GM12878 (cell line): ENCODE measurements around the gene RHCE. TPM values are rescaled to one million over a fixed set of nuclear protein-coding genes. Genes with fewer than 3 reads are reported as not detected.
"Not testable (repeated sequence)": the region's sequence is repeated elsewhere in the genome, so short reads cannot be mapped to it uniquely, and the experiment has no call there.

Source experiments
- ATAC-seq: fragments of 200-7000 bp; cut with Tn5 transposase; 3 replicates; pipeline ENCODE4 v1.9.1; 2020; ENCODE audit warnings: mild to moderate bottlenecking, moderate library complexity
- BruUV-seq: library from RNA; stranded (reverse); fragments of 400-500 nt; replicated peaks from 2 replicates; lab custom pipeline; 2021; lab: Mats Ljungman, UMichigan
- CTCF ChIA-PET: fragments of 300-600 bp; sonication (Branson Sonifier 250); formaldehyde crosslinking; extraction: SDS; loops from one replicate; lab custom pipeline; 2021; ENCODE audit warnings: inconsistent platforms; lab: Yijun Ruan, JAX
- POLR2A ChIA-PET: fragments of 350-600 bp; formaldehyde crosslinking; extraction: SDS; loops from one replicate; lab custom pipeline; 2021; ENCODE audit warnings: inconsistent platforms; lab: Charles Lee
- RAD21 ChIA-PET: fragments of 300-600 bp; sonication (Branson Sonifier 250); formaldehyde crosslinking; loops from one replicate; lab custom pipeline; 2023; ENCODE audit warnings: antibody characterized with exemption; ENCODE audit not compliant: unreplicated experiment; lab: Charles Lee
- SMC1A ChIA-PET: fragments of 300-600 bp; sonication (Branson Sonifier 250); formaldehyde crosslinking; loops from one replicate; lab custom pipeline; 2023; ENCODE audit not compliant: unreplicated experiment, uncharacterized antibody; lab: Charles Lee
- DNase-seq: peaks from one replicate; pipeline ENCODE4 v3.0.0-alpha.2; 2011; ENCODE audit warnings: low read depth, low spot score
- FAIRE-seq: peaks from 3 replicates; lab custom pipeline; 2011; peaks lifted over from hg19 to GRCh38; lab: Jason Lieb, UNC
- H2AFZ ChIP-seq: 2 replicates; pipeline ENCODE4 v1.6.0; 2011; ENCODE audit warnings: low read depth, low read length, control low read depth; ENCODE audit not compliant: control insufficient read depth
- H3K27ac ChIP-seq: 2 replicates; pipeline ENCODE4 v1.5.1; 2011; ENCODE audit warnings: control low read depth; ENCODE audit not compliant: control insufficient read depth, insufficient read depth
- H3K27me3 ChIP-seq, 2 experiments: replicated peaks in 1 of 2; 2 replicates each; pipeline versions ENCODE4 v1.6.0 to v1.6.1; 2011; ENCODE audit warnings: low read length in 1 of 2; ENCODE audit not compliant: control insufficient read depth in 2 of 2, insufficient read depth in 2 of 2
- H3K36me3 ChIP-seq, 2 experiments: 2 replicates each; pipeline ENCODE4 v1.5.1; 2011; ENCODE audit warnings: low read length in 1 of 2; ENCODE audit not compliant: control insufficient read depth in 2 of 2, insufficient read depth in 2 of 2
- H3K4me1 ChIP-seq: 2 replicates; pipeline ENCODE4 v1.6.1; 2011; ENCODE audit warnings: mild to moderate bottlenecking, low read length, moderate library complexity, mixed read lengths; ENCODE audit not compliant: control insufficient read depth, insufficient read depth
- H3K4me2 ChIP-seq: 2 replicates; pipeline ENCODE4 v1.6.0; 2011; ENCODE audit warnings: control low read depth; ENCODE audit not compliant: control insufficient read depth, insufficient read depth
- H3K4me3 ChIP-seq: fragments of 200-600 bp; sonication (generic); 2 replicates; pipeline ENCODE4 v1.5.1; 2016
- H3K79me2 ChIP-seq: 2 replicates; pipeline ENCODE4 v1.6.0; 2011; ENCODE audit warnings: low read length; ENCODE audit not compliant: control insufficient read depth, insufficient read depth
- H3K9ac ChIP-seq: 2 replicates; pipeline ENCODE4 v1.8.0; 2011; ENCODE audit warnings: low read length, control low read depth, mixed read lengths; ENCODE audit not compliant: control insufficient read depth, insufficient read depth
- H3K9me3 ChIP-seq: replicated peaks from 3 replicates; pipeline ENCODE4 v1.5.1; 2011; ENCODE audit warnings: mild to moderate bottlenecking, low read length; ENCODE audit not compliant: control insufficient read depth, insufficient read depth
- H4K20me1 ChIP-seq: 2 replicates; pipeline ENCODE4 v1.6.0; 2011; ENCODE audit not compliant: control insufficient read depth, insufficient read depth
- WGBS: methylation state at CpG from one replicate; pipeline ENCODE4 v1.1.6; 2016; ENCODE audit warnings: low lambda C conversion rate; ENCODE audit not compliant: insufficient replicate concordance, insufficient coverage; ENCODE audit errors: missing lambda C conversion rate; 5-methylcytosine and 5-hydroxymethylcytosine counted together
- in situ Hi-C: fragments of 300-500 bp; cut with MboI; formaldehyde crosslinking; loops from 9 replicates; pipeline ENCODE4 v1.14.3; 2018; ENCODE audit warnings: mixed read lengths
- intact Hi-C: fragments of 100-400 bp; cut with micrococcal nuclease; formaldehyde crosslinking; loops from one replicate; pipeline ENCODE4 v1.14.2; 2022; ENCODE audit not compliant: unreplicated experiment
- polyA plus RNA-seq, 11 experiments: library from polyadenylated mRNA; depleted of rRNA in 4 of 11; unstranded in 6 of 11; stranded (reverse) in 5 of 11; fragments of >200 nt; fragmentation: Nextera tagmentation in 4 of 11; fragmentation: Illumina TruSeq in 1 of 11; extraction: Ambion mirVana in 4 of 11; extraction: Trizol in 1 of 11; gene quantifications; 1 replicate in 1 of 11; 2 replicates in 10 of 11; pipeline versions ENCODE4 v1.2.1 to v1.2.3, GENCODE V29; 2011 to 2016; ENCODE audit warnings: inconsistent platforms in 2 of 11, missing spikeins in 2 of 11, low read depth in 1 of 11
- total RNA-seq, 4 experiments: library from RNA; depleted of rRNA in 3 of 4; stranded (reverse); fragments of >200 nt in 3 of 4; fragmentation: Illumina TruSeq in 1 of 4; extraction: Trizol in 1 of 4; gene quantifications; 2 replicates each; pipeline versions ENCODE4 v1.2.1 to v1.2.3, GENCODE V29; 2013 to 2021

Gene RHCE
- total and polyA plus RNA-seq, 10 of the 15 experiments (the other 5 are each of a cell fraction or from before 2014, with no cell fraction given), result 0.06 to 0.41 (median 0.22) TPM; not detected in 2

DNA sequence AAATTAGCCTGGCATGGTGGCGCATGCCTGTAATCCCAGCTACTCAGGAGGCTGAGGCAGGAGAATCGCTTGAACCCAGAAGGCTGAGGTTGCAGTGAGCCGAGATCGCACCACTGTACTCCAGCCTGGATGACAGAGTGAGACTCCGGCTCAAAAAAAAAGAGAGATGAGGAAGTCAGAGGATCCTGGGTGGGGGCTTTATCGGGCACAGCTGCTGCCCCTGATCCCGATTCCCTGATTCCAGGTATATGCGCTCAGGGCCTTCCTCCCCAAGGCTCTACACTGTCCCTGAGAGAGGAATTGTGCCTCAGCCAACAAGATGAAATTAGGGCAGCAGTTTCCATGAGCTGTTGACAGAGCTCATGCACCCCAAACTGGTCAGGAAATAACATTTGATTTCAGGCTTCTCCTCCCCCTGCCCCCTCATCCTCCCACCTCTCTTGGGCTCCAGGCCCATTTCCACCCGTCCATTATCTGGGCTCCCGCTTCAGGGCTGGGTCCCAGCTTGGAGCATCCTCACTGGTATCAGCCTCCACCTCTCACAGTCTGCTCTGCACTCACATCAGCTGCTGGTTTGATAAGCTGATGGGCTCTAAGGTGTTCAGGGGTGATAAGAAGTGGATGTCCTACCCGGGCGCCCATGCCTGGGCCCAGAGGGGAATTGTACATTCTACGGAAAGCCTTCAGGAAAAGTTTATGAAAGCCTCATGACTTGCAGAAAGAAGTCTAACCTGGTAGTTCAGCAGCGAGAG is 7.6 kb downstream of the RHCE start:
- WGBS, result 61% methylated on average over 11 of the region's 14 CpGs

DNA sequence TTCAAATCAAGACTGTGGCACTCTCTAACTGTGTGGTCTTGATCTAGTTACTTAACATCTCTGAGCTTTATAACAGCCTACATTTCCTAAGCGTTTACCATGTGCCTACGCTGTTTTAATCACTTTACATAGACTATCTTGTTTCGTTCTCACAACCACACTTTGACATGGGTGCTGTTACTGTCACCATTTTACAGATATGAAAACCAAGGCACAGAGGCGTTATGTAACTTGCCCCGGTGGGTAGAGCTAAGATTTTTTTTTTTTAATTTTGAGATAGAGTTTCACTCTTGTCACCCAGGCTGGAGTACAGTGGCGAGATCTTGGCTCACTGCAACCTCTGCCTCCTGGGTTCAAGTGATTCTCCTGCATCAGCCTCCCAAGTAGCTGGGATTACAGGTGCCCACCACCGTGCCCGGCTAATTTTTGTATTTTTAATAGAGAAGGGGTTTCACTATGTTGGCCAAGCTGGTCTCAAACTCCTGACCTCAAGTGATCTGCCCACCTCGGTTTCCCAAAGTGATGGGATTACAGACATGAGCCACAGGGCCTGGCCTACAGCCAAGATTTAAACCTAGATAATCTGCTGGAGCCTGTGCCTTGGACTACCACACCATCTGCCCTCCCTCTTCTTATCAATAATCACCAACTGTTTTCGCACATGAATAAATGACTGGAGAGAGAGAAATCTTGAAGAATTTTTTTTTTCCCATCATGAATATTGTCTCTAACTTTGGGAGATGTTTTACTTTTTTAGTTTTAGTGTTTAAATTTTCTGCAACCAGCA is 10.8 kb downstream of the RHCE start:
- intact Hi-C loops, FAIRE-seq, H3K4me1 ChIP-seq: not testable (repeated sequence)

More for the DNA sequence above, 7.6 kb downstream of the RHCE start:
- H3K9me3 ChIP-seq, H3K4me2 ChIP-seq, POLR2A ChIA-PET, H3K36me3 ChIP-seq, H3K9ac ChIP-seq, H3K4me3 ChIP-seq, H3K4me1 ChIP-seq, BruUV-seq, H3K27ac ChIP-seq, H3K27me3 ChIP-seq, DNase-seq, H2AFZ ChIP-seq, RAD21 ChIA-PET, H3K79me2 ChIP-seq, H4K20me1 ChIP-seq, intact Hi-C loops, ATAC-seq, SMC1A ChIA-PET: not testable (repeated sequence)
- in situ Hi-C loops, result loop anchor here (25.0 kb wide), 1 partner anchor 399 kb away; the partner anchor contains the start of genes MTFR1L and SELENON
- CTCF ChIA-PET, result interaction anchor here (0.6 kb wide), 1 partner anchor 42 kb away, joined by 3 read pairs; no protein-coding TSS in a partner anchor
- peak; percentile 35 for FAIRE-seq

GRCh38 chr1:25405731-25406305 is 14.8 kb downstream of the RHCE start:
- SMC1A ChIA-PET, H3K9me3 ChIP-seq, H3K36me3 ChIP-seq, H3K4me1 ChIP-seq, FAIRE-seq, intact Hi-C loops, H3K9ac ChIP-seq, BruUV-seq, H3K27ac ChIP-seq, H3K4me3 ChIP-seq, POLR2A ChIA-PET, H3K79me2 ChIP-seq, H3K4me2 ChIP-seq, DNase-seq, H4K20me1 ChIP-seq, H2AFZ ChIP-seq, H3K27me3 ChIP-seq: not testable (repeated sequence)
- 54% methylated on average over 8 of the region's 12 CpGs for WGBS
- ChIA-PET RAD21 (interaction anchor here (0.7 to 1.2 kb wide), 2 partner anchors 22 to 119 kb away, joined by 3 to 6 read pairs; no protein-coding TSS in a partner anchor), CTCF (interaction anchor here (0.7 to 1.2 kb wide), 3 partner anchors 82 to 119 kb away, joined by 4 to 8 read pairs (median 6); no protein-coding TSS in a partner anchor)
- in situ Hi-C loops, result loop anchor here (10.0 to 25.0 kb wide), 2 partner anchors 109 to 406 kb away; partner anchors contain the start of genes MTFR1L and SELENON
- ATAC-seq, result peak; percentile 69

More for the DNA sequence above, 10.8 kb downstream of the RHCE start:
- H3K27ac ChIP-seq, POLR2A ChIA-PET, DNase-seq, H3K4me2 ChIP-seq, H3K36me3 ChIP-seq, H3K79me2 ChIP-seq, H4K20me1 ChIP-seq, H3K9ac ChIP-seq, H3K4me3 ChIP-seq, H3K27me3 ChIP-seq, ATAC-seq, SMC1A ChIA-PET, H2AFZ ChIP-seq, RAD21 ChIA-PET, BruUV-seq, H3K9me3 ChIP-seq: not testable (repeated sequence)
- 42% methylated on average over 10 of the region's 10 CpGs for WGBS
- in situ Hi-C loops, result loop anchor here (10.0 to 25.0 kb wide), 2 partner anchors 105 to 402 kb away; partner anchors contain the start of genes MTFR1L and SELENON
- CTCF ChIA-PET, result interaction anchor here (1.1 kb wide), 1 partner anchor 77 kb away, joined by 3 read pairs; no protein-coding TSS in a partner anchor
